ENCODE data around the gene C5AR2. TPM values are rescaled to one million over a fixed set of nuclear protein-coding genes. Genes with fewer than 3 reads are reported as not detected.

Gene C5AR2
- total RNA-seq, 1 experiment from 2014 or later: not detected

DNA sequence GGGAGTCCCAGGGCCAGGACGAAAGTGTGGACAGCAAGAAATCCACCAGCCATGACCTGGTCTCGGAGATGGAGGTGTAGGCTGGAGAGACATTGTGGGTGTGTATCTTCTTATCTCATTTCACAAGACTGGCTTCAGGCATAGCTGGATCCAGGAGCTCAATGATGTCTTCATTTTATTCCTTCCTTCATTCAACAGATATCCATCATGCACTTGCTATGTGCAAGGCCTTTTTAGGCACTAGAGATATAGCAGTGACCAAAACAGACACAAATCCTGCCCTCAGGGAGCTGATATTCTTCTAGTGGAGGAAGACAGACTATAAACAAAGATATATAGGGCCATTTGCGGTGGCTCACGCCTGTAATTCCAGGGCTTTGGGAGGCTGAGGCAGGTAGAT is 9.8 kb downstream of the C5AR2 start:
- Mint-ChIP-seq H3K4me3 (no peak overlapping the region), H3K27ac (no peak overlapping the region), H3K4me1 (peaks cover under 1 to 4% of the 10 kb centered on the region in 2 experiments; a peak in 2 of 4 replicates), H3K36me3 (ENCODE audit: insufficient read depth in 1 of 3, low read depth in 3 of 3) (no peaks in the 10 kb centered on the region), H3K27me3 (ENCODE audit: low read depth) (peaks cover 5% of the 10 kb centered on the region), H3K9me3 (no peaks in the 10 kb centered on the region; a peak in 1 of 5 replicates)
- no peaks in the 10 kb centered on the region for H3K9me3 ChIP-seq (ENCODE audit: control insufficient read depth, low read depth, low read length)
- WGBS (ENCODE audit: extremely low coverage, insufficient read length, low lambda C conversion rate): no CpG with 5 or more reads among the region's 4 CpGs
- H3K14ac ChIP-seq (ENCODE audit: insufficient read depth, low read length): no peak overlapping the region
- H2AK5ac ChIP-seq (ENCODE audit: insufficient read length, low read length): no peak overlapping the region
- no peak overlapping the region for H2AFZ ChIP-seq (ENCODE audit: low read length)
- H4K91ac ChIP-seq (ENCODE audit: insufficient read length, low read depth, low read length): no peak overlapping the region
- no peak overlapping the region for H3K18ac ChIP-seq (ENCODE audit: insufficient read length, low read depth, low read length)
- no peaks in the 10 kb centered on the region for H3K79me1 ChIP-seq (ENCODE audit: insufficient read depth, low read depth, low read length, poor library complexity, severe bottlenecking)
- H2BK15ac ChIP-seq (ENCODE audit: low read depth, low read length): no peak overlapping the region
- H3K4ac ChIP-seq (ENCODE audit: low read depth, low read length): no peak overlapping the region; the same call in 1 of the 2 replicates
- no peak overlapping the region for H2BK12ac ChIP-seq (ENCODE audit: insufficient read length, low read depth, low read length)
- no peak overlapping the region for H3K23ac ChIP-seq (ENCODE audit: insufficient read length, low read depth, low read length)
- H3K79me2 ChIP-seq (ENCODE audit: insufficient read depth, low read length): no peaks in the 10 kb centered on the region
- H2BK20ac ChIP-seq (ENCODE audit: low read depth, low read length, poor library complexity, severe bottlenecking): no peak overlapping the region
- no peaks in the 10 kb centered on the region for H3K23me2 ChIP-seq (ENCODE audit: insufficient read length, low read depth, low read length, poor library complexity, severe bottlenecking)
- H2BK120ac ChIP-seq (ENCODE audit: low read depth, low read length, poor library complexity, severe bottlenecking): no peak overlapping the region
- H4K8ac ChIP-seq (replicated peaks; ENCODE audit: insufficient read length, low read depth, low read length): no peak overlapping the region
- TF ChIP-seq, protein P1, sequence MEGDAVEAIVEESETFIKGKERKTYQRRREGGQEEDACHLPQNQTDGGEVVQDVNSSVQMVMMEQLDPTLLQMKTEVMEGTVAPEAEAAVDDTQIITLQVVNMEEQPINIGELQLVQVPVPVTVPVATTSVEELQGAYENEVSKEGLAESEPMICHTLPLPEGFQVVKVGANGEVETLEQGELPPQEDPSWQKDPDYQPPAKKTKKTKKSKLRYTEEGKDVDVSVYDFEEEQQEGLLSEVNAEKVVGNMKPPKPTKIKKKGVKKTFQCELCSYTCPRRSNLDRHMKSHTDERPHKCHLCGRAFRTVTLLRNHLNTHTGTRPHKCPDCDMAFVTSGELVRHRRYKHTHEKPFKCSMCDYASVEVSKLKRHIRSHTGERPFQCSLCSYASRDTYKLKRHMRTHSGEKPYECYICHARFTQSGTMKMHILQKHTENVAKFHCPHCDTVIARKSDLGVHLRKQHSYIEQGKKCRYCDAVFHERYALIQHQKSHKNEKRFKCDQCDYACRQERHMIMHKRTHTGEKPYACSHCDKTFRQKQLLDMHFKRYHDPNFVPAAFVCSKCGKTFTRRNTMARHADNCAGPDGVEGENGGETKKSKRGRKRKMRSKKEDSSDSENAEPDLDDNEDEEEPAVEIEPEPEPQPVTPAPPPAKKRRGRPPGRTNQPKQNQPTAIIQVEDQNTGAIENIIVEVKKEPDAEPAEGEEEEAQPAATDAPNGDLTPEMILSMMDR (conservative IDR thresholded peaks at IDR 0.05): no peak
- no peak overlapping the region for H3K4me2 ChIP-seq (ENCODE audit: insufficient read depth, insufficient read length, low read length)
- no peak overlapping the region for H2BK5ac ChIP-seq (ENCODE audit: insufficient read length, low read length)
- no peak overlapping the region for H4K5ac ChIP-seq (ENCODE audit: insufficient read length, low read depth, low read length)
- no peak overlapping the region for H3K27ac ChIP-seq (ENCODE audit: insufficient read length, low read depth, low read length)
- no peaks in the 10 kb centered on the region for H3K27me3 ChIP-seq (ENCODE audit: insufficient read depth, low read length)
- H3K56ac ChIP-seq (ENCODE audit: insufficient read length, low read depth, low read length): no peak overlapping the region
- H3T11ph ChIP-seq (ENCODE audit: low read length): no peak overlapping the region
- no peaks in the 10 kb centered on the region for H3K4me1 ChIP-seq (ENCODE audit: insufficient read depth, low read length)
- H3K9ac ChIP-seq (ENCODE audit: extremely low read depth, insufficient read length, low read length): no peak overlapping the region
- no peak for DNase-seq
- no peaks in the 10 kb centered on the region for H4K20me1 ChIP-seq (ENCODE audit: control insufficient read depth, insufficient read depth, insufficient read length)

Measured in H9 (cell line).